AG08395 (cell line): Measurements from ENCODE around the gene NOP9.
"Not testable (repeated sequence)": the region's sequence is repeated elsewhere in the genome, so short reads cannot be mapped to it uniquely, and the experiment has no call there.

Source experiments
- DNase-seq: peaks from one replicate; pipeline ENCODE4 v3.0.0; 2012; ENCODE audit warnings: mixed read lengths, low spot score

NOP9 gene

GRCh38 chr14:24353559-24354481 lies 54.2 kb downstream of the NOP9 start:
- peak; percentile 44 for DNase-seq

- DNase-seq, result not testable (repeated sequence)
Measured at GRCh38 chr14:24354482-24354825, 54.8 kb downstream of the NOP9 start.

GRCh38 chr14:24355009-24355408 lies 55.4 kb downstream of the NOP9 start:
- DNase-seq, result no peak

GRCh38 chr14:24356208-24356607 lies 56.6 kb downstream of the NOP9 start:
- DNase-seq, result no peak
